KMS-11 (cell line): Measurements from ENCODE around the gene SLC29A3.

Source experiments
- H2AFZ ChIP-seq: fragments of 200-600 bp; sonication (generic); 2 replicates; pipeline ENCODE4 v1.6.1; 2016; ENCODE audit warnings: antibody characterized with exemption, mixed run types, low read depth
- H3K27ac ChIP-seq: fragments of 200-600 bp; sonication (generic); 2 replicates; pipeline ENCODE4 v1.6.1; 2016; ENCODE audit warnings: mild to moderate bottlenecking, mixed run types
- H3K27me3 ChIP-seq: fragments of 200-600 bp; sonication (generic); 2 replicates; pipeline ENCODE4 v1.6.1; 2017; ENCODE audit warnings: mild to moderate bottlenecking, low read depth, mixed run types, moderate library complexity; ENCODE audit not compliant: insufficient read depth
- H3K36me3 ChIP-seq: fragments of 200-600 bp; sonication (generic); 2 replicates; pipeline ENCODE4 v1.6.1; 2017; ENCODE audit warnings: mild to moderate bottlenecking, mixed run types; ENCODE audit not compliant: insufficient read depth
- H3K4me1 ChIP-seq: fragments of 200-600 bp; sonication (generic); 2 replicates; pipeline ENCODE4 v1.6.1; 2016; ENCODE audit warnings: mild to moderate bottlenecking, low read depth, mixed run types; ENCODE audit not compliant: poor library complexity, severe bottlenecking
- H3K4me2 ChIP-seq: fragments of 200-600 bp; sonication (generic); 2 replicates; pipeline ENCODE4 v1.7.0; 2016; ENCODE audit warnings: mild to moderate bottlenecking, mixed run types
- H3K4me3 ChIP-seq: fragments of 200-600 bp; sonication (generic); IDR thresholded peaks from 2 replicates; pipeline ENCODE4 v1.6.1; 2017; ENCODE audit warnings: low read depth, low read length, mixed read lengths; ENCODE audit not compliant: insufficient read depth
- H3K79me2 ChIP-seq: fragments of 200-600 bp; sonication (generic); 2 replicates; pipeline ENCODE4 v1.6.1; 2016; ENCODE audit warnings: low read depth, mixed run types; ENCODE audit not compliant: insufficient read depth
- H3K9ac ChIP-seq: fragments of 200-600 bp; sonication (generic); 2 replicates; pipeline ENCODE4 v1.6.1; 2016; ENCODE audit warnings: mild to moderate bottlenecking, mixed run types
- H4K20me1 ChIP-seq: fragments of 200-600 bp; sonication (generic); 2 replicates; pipeline ENCODE4 v1.6.1; 2016; ENCODE audit warnings: mild to moderate bottlenecking, mixed run types; ENCODE audit not compliant: insufficient read depth
- TF ChIP-seq, protein P1 (sequence below): fragments of 200-600 bp; sonication (generic); conservative IDR thresholded peaks from 2 replicates; pipeline ENCODE4 v1.6.1; 2017; ENCODE audit warnings: low read depth, mild to moderate bottlenecking, antibody characterized with exemption, low read length, moderate library complexity, mixed read lengths

SLC29A3 gene

DNA sequence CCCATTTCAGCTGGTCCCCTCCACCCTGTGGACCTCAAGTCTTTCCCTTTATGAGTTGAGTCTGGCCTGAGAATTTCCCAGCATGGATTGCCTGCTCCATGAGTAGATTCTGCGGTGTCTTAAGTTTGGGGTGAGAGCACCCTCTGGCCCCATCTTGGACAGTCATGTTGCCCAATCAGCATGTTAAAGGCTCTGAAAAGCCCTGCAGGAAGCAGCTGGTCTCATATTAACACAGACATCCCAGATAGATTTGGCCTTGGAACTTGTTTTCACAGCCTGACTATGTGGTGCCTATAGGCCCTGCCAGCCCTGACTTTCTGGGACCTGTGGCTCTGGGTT lies 15.5 kb upstream of the SLC29A3 start:
- no peaks in the 10 kb centered on the region for H4K20me1 ChIP-seq
- H3K4me2 ChIP-seq = no peak overlapping the region
- no peak overlapping the region for H3K9ac ChIP-seq
- H3K27ac ChIP-seq = no peak overlapping the region
- no peaks in the 10 kb centered on the region for H3K79me2 ChIP-seq
- no peak overlapping the region for H3K4me3 ChIP-seq
- no peaks in the 10 kb centered on the region for H3K36me3 ChIP-seq
- H3K4me1 ChIP-seq = no peaks in the 10 kb centered on the region
- H3K27me3 ChIP-seq = peaks cover 33% of the 10 kb centered on the region; the same call in 1 of the 2 replicates
- TF ChIP-seq, protein P1, sequence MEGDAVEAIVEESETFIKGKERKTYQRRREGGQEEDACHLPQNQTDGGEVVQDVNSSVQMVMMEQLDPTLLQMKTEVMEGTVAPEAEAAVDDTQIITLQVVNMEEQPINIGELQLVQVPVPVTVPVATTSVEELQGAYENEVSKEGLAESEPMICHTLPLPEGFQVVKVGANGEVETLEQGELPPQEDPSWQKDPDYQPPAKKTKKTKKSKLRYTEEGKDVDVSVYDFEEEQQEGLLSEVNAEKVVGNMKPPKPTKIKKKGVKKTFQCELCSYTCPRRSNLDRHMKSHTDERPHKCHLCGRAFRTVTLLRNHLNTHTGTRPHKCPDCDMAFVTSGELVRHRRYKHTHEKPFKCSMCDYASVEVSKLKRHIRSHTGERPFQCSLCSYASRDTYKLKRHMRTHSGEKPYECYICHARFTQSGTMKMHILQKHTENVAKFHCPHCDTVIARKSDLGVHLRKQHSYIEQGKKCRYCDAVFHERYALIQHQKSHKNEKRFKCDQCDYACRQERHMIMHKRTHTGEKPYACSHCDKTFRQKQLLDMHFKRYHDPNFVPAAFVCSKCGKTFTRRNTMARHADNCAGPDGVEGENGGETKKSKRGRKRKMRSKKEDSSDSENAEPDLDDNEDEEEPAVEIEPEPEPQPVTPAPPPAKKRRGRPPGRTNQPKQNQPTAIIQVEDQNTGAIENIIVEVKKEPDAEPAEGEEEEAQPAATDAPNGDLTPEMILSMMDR = peak; percentile 19; the same call in 1 of the 2 replicates
- no peak overlapping the region for H2AFZ ChIP-seq

DNA sequence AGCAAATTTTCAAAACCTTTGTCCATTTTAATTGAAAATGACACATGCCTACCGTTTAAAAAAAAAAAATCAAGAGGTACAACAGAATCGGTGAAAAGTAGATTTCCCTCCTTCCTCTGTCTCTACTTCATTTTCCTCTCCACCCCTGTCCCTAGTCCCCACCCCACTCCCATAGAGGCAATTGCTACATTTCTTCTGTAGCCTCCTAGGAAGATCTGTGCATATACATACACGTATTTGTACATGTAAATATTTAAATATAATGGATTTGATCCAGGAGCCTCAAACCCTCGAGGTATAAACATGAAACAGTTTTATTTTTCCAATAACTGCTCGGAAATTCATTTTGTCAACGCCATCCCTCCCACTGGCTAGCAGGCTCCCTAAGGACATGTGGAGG lies 14.1 kb upstream of the SLC29A3 start:
- H3K4me2 ChIP-seq = no peak overlapping the region
- H3K79me2 ChIP-seq = no peaks in the 10 kb centered on the region
- H3K9ac ChIP-seq = no peak overlapping the region
- H3K36me3 ChIP-seq = no peaks in the 10 kb centered on the region
- TF ChIP-seq, protein P1 = no peak
- peaks cover 25% of the 10 kb centered on the region; the same call in 1 of the 2 replicates for H3K27me3 ChIP-seq
- H3K27ac ChIP-seq = no peak overlapping the region
- H2AFZ ChIP-seq = no peak overlapping the region
- no peaks in the 10 kb centered on the region for H3K4me1 ChIP-seq
- H3K4me3 ChIP-seq = no peak overlapping the region
- no peaks in the 10 kb centered on the region for H4K20me1 ChIP-seq

DNA sequence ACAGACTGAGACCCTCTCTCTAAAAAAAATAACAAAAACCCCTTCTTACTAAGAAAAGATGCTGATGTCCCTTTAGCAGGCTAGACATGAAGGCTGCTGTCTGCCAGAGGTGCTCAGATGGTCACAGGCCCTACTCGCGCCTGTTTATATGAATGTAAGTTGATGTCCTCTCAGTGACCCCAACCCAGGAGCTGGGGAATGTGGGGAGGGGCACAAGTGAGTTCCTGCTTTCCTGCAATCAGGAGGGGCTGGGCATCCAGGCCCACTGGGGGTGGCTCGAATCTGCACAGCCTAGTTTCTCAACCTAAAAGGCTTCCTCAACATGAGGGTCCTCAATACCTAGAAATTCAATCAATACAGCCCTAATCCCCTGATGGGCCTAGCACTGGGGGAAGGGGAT lies 12.1 kb upstream of the SLC29A3 start:
- Histone ChIP-seq H3K36me3 (no peaks in the 10 kb centered on the region), H2AFZ (no peak overlapping the region), H3K4me2 (no peak overlapping the region), H4K20me1 (no peaks in the 10 kb centered on the region), H3K4me1 (no peaks in the 10 kb centered on the region), H3K79me2 (no peaks in the 10 kb centered on the region), H3K27me3 (peaks cover 15% of the 10 kb centered on the region; the same call in 1 of the 2 replicates), H3K27ac (no peak overlapping the region), H3K4me3 (no peak overlapping the region), H3K9ac (no peak overlapping the region)
- TF ChIP-seq, protein P1 = no peak

DNA sequence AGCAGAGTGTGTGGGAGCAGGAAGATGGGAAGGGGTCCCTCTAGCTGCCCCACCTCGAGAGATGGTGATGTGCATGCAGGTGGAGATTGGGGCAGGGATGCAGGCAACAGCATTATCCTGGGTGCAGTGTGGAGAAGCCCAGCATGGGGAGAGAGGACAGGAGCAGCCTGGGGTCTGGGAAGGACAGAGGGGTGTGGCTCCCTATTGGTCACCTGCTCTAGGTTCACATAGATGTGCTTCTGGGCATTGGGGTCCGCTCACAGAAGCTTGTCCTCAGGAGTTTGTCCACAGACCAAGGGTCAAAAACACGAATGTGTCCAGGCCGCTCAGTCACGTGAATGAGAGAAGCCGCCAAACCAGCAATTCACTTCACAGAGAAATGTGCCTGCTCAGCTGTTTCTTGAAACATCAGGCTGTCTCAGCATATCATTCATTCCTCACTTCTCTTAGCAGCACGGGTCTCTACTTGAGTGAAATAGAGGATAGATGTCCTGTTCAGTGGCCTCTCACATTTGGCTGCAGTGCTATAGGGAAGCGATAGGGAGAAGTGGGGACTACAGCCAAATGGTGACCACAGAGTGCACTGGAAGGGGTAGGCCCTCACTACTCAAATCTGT lies 11.5 kb upstream of the SLC29A3 start:
- no peak overlapping the region for H3K4me2 ChIP-seq
- no peak overlapping the region for H3K9ac ChIP-seq
- no peaks in the 10 kb centered on the region for H4K20me1 ChIP-seq
- TF ChIP-seq, protein P1 = no peak
- no peak overlapping the region for H3K4me3 ChIP-seq
- H3K4me1 ChIP-seq = no peaks in the 10 kb centered on the region
- H3K79me2 ChIP-seq = no peaks in the 10 kb centered on the region
- no peak overlapping the region for H3K27ac ChIP-seq
- peaks cover 11% of the 10 kb centered on the region; the same call in 1 of the 2 replicates for H3K27me3 ChIP-seq
- no peak overlapping the region for H2AFZ ChIP-seq
- no peaks in the 10 kb centered on the region for H3K36me3 ChIP-seq
